ENCODE data around the gene SPON2. TPM values are rescaled to one million over a fixed set of nuclear protein-coding genes. Genes with fewer than 3 reads are reported as not detected.

The SPON2 gene
- total RNA-seq, 1 donor, result 4.0 TPM

- no peak for DNase-seq (ENCODE audit: low read depth in 2 of 3, low spot score in 2 of 3)
These were observed 36.8 kb upstream of the SPON2 start for GRCh38 chr4:1208970-1209704.

- no peak for DNase-seq (ENCODE audit: low read depth in 2 of 3, low spot score in 2 of 3)
These were observed 36.0 kb upstream of the SPON2 start for GRCh38 chr4:1208266-1208961.

GRCh38 chr4:1207603-1208265 lies 35.4 kb upstream of the SPON2 start:
- no peak for DNase-seq (ENCODE audit: low read depth in 2 of 3, low spot score in 2 of 3)

- DNase-seq (ENCODE audit: low read depth in 2 of 3, low spot score in 2 of 3), result no peak
These were observed 34.7 kb upstream of the SPON2 start for GRCh38 chr4:1207157-1207470.

GRCh38 chr4:1206299-1207156 lies 34.1 kb upstream of the SPON2 start:
- DNase-seq (ENCODE audit: low read depth in 2 of 3, low spot score in 2 of 3), result no peak

GRCh38 chr4:1205586-1206298 lies 33.4 kb upstream of the SPON2 start:
- no peak for DNase-seq (ENCODE audit: low read depth in 2 of 3, low spot score in 2 of 3)

- DNase-seq (ENCODE audit: low read depth in 2 of 3, low spot score in 2 of 3), result no peak
These were observed 32.6 kb upstream of the SPON2 start for GRCh38 chr4:1204828-1205585.

- no peak for DNase-seq (ENCODE audit: low read depth in 2 of 3, low spot score in 2 of 3)
These were observed 32.0 kb upstream of the SPON2 start for GRCh38 chr4:1204286-1204827.

GRCh38 chr4:1203026-1203616 lies 30.7 kb upstream of the SPON2 start:
- DNase-seq (ENCODE audit: low read depth in 2 of 3, low spot score in 2 of 3), result no peak

GRCh38 chr4:1202526-1203011 lies 30.2 kb upstream of the SPON2 start:
- no peak for DNase-seq (ENCODE audit: low read depth in 2 of 3, low spot score in 2 of 3)

- DNase-seq (ENCODE audit: low read depth in 2 of 3, low spot score in 2 of 3), result peak; percentile 71 to 76 (median 75)
These were observed 29.6 kb upstream of the SPON2 start for GRCh38 chr4:1201851-1202525.

- DNase-seq (ENCODE audit: low read depth in 2 of 3, low spot score in 2 of 3), result peak in 1 of 3 donors; percentile 5
These were observed 28.1 kb upstream of the SPON2 start for GRCh38 chr4:1200425-1201035.

GRCh38 chr4:1199556-1200331 lies 27.4 kb upstream of the SPON2 start:
- no peak for DNase-seq (ENCODE audit: low read depth in 2 of 3, low spot score in 2 of 3)

GRCh38 chr4:1198098-1198844 lies 25.9 kb upstream of the SPON2 start:
- no peak for DNase-seq (ENCODE audit: low read depth in 2 of 3, low spot score in 2 of 3)

- no peak for DNase-seq (ENCODE audit: low read depth in 2 of 3, low spot score in 2 of 3)
These were observed 24.2 kb upstream of the SPON2 start for GRCh38 chr4:1196421-1197183.
